Hepatocyte (in vitro differentiated cells): ENCODE data around the gene B4GALNT4. TPM values are rescaled to one million over a fixed set of nuclear protein-coding genes. Genes with fewer than 3 reads are reported as not detected.

Source experiments
- DNase-seq: peaks from one replicate; pipeline ENCODE4 v3.0.0-alpha.2; 2016; ENCODE audit warnings: low spot score
- H2AFZ ChIP-seq: fragments of 200-600 bp; sonication (generic); 2 replicates; pipeline ENCODE4 v1.6.0; 2016; ENCODE audit warnings: antibody characterized with exemption, mild to moderate bottlenecking
- H3K27ac ChIP-seq: fragments of 200-600 bp; sonication (generic); 2 replicates; pipeline ENCODE4 v1.5.1; 2016; ENCODE audit warnings: mild to moderate bottlenecking
- H3K27me3 ChIP-seq: fragments of 200-600 bp; sonication (generic); 2 replicates; pipeline ENCODE4 v1.6.1; 2016
- H3K36me3 ChIP-seq: fragments of 200-600 bp; sonication (generic); replicated peaks from 2 replicates; pipeline ENCODE4 v1.5.1; 2016; ENCODE audit warnings: low read depth; ENCODE audit not compliant: insufficient read depth
- H3K4me1 ChIP-seq: fragments of 200-600 bp; sonication (generic); 2 replicates; pipeline ENCODE4 v1.5.1; 2016; ENCODE audit warnings: mild to moderate bottlenecking, moderate library complexity; ENCODE audit not compliant: insufficient read depth
- H3K4me2 ChIP-seq: fragments of 200-600 bp; sonication (generic); 2 replicates; pipeline ENCODE4 v1.6.0; 2016
- H3K4me3 ChIP-seq: fragments of 200-600 bp; sonication (generic); 2 replicates; pipeline ENCODE4 v1.5.1; 2016; ENCODE audit warnings: mild to moderate bottlenecking
- H3K79me2 ChIP-seq: fragments of 200-600 bp; sonication (generic); 2 replicates; pipeline ENCODE4 v1.6.0; 2017; ENCODE audit warnings: mild to moderate bottlenecking
- H3K9me2 ChIP-seq: fragments of 200-600 bp; sonication (generic); replicated peaks from 2 replicates; pipeline ENCODE4 v1.6.0; 2017; ENCODE audit warnings: mild to moderate bottlenecking; ENCODE audit not compliant: insufficient read depth
- H3K9me3 ChIP-seq: fragments of 200-600 bp; sonication (generic); 2 replicates; pipeline ENCODE4 v1.5.1; 2016; ENCODE audit warnings: low read depth, mild to moderate bottlenecking
- H4K20me1 ChIP-seq: fragments of 200-600 bp; sonication (generic); 2 replicates; pipeline ENCODE4 v1.6.0; 2016; ENCODE audit warnings: mild to moderate bottlenecking; ENCODE audit not compliant: insufficient read depth, poor library complexity, severe bottlenecking
- EZH2 ChIP-seq: fragments of 200-600 bp; sonication (generic); IDR thresholded peaks from 2 replicates; pipeline ENCODE4 v1.6.1; 2016; ENCODE audit warnings: antibody characterized with exemption, mild to moderate bottlenecking, borderline replicate concordance
- EZH2phosphoT487 ChIP-seq: fragments of 200-600 bp; sonication (generic); IDR thresholded peaks from one replicate; pipeline ENCODE4 v1.6.1; 2018; ENCODE audit warnings: antibody characterized with exemption, mild to moderate bottlenecking, low read depth, moderate library complexity; ENCODE audit not compliant: unreplicated experiment, severe bottlenecking
- WGBS: methylation state at CpG from one replicate; pipeline ENCODE4 v1.1.6; 2016; ENCODE audit warnings: low lambda C conversion rate; ENCODE audit errors: missing lambda C conversion rate; 5-methylcytosine and 5-hydroxymethylcytosine counted together
- polyA plus RNA-seq: library from polyadenylated mRNA; unstranded; fragments of >200 nt; fragmentation: Nextera tagmentation; extraction: Ambion mirVana; gene quantifications from 2 replicates; pipeline ENCODE4 v1.2.1, GENCODE V29; 2016
- total RNA-seq: library from RNA; depleted of rRNA; stranded (reverse); fragments of >200 nt; gene quantifications from 2 replicates; pipeline ENCODE4 v1.2.3, GENCODE V29; 2014
- TF ChIP-seq, protein P1 (sequence below): fragments of 200-600 bp; sonication (generic); IDR thresholded peaks from 2 replicates; pipeline ENCODE4 v1.5.1; 2016; ENCODE audit warnings: antibody characterized with exemption, mild to moderate bottlenecking; ENCODE audit not compliant: poor library complexity

The B4GALNT4 gene
- total and polyA plus RNA-seq, 2 experiments from 2014 or later = 30.0 to 38.8 TPM

DNA sequence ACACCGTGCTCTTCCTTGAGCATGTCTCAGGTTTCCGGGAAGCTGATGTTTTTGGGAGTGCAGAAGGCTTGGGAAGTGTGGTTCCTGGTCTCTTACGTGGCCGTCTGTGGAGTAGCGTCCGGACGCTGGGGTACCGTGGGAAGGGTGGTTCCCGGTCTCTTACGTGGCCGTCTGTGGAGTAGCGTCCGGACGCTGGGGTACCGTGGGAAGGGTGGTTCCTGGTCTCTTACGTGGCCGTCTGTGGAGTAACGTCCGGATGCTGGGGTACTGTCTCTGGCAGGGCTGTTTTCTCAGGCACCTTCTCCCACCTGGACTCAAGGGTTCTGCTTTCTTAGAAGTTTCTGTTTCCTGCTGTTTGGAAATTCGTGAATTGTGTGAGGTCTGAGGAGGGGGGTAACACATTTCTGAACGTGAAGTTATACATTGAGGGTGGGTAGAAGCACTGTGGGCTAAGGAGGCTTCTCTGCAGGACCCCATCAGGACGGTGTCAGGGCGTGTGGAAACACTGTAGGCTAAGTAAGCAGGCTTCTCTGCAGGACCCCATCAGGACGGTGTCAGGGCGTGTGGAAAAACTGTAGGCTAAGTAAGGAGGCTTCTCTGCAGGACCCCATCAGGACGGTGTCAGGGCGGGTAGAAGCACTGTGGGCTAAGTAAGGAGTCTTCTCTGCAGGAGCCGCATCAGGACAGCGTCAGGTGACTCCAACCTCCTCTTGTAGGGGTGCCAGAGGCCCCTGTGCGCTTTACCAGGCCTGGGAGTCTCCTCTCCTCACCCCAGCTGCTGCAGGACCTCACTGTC, 43.3 kb upstream of the B4GALNT4 start:
- no peak overlapping the region for H3K4me2 ChIP-seq
- H3K27me3 ChIP-seq = no peaks in the 10 kb centered on the region
- no peaks in the 10 kb centered on the region for H4K20me1 ChIP-seq
- no peak for DNase-seq
- no peaks in the 10 kb centered on the region for H3K9me3 ChIP-seq
- TF ChIP-seq EZH2 = no peak
- peaks cover 28% of the 10 kb centered on the region for H3K4me1 ChIP-seq
- WGBS = 91% methylated on average over 30 of the region's 30 CpGs
- H2AFZ ChIP-seq = no peak overlapping the region
- H3K79me2 ChIP-seq = no peaks in the 10 kb centered on the region
- H3K36me3 ChIP-seq = no peaks in the 10 kb centered on the region
- no peak overlapping the region for H3K4me3 ChIP-seq
- H3K27ac ChIP-seq = peak overlapping the region; percentile 86
- no peaks in the 10 kb centered on the region for H3K9me2 ChIP-seq

DNA sequence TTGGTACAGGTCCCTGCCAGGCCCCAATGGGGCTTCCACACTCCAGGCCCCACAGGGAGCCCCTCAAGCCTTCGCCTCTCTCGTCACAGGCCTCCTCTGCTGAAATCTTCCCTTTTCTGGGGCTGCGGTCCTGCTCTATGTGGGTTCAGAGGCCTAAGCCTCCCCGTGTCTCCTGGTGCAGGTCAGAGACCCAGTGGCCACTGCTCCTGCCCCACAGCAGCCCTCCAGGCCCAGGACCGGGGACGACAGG, 42.8 kb upstream of the B4GALNT4 start:
- WGBS = 83% methylated on average over 6 of the region's 6 CpGs
- H3K9me3 ChIP-seq = no peaks in the 10 kb centered on the region
- no peak for DNase-seq

DNA sequence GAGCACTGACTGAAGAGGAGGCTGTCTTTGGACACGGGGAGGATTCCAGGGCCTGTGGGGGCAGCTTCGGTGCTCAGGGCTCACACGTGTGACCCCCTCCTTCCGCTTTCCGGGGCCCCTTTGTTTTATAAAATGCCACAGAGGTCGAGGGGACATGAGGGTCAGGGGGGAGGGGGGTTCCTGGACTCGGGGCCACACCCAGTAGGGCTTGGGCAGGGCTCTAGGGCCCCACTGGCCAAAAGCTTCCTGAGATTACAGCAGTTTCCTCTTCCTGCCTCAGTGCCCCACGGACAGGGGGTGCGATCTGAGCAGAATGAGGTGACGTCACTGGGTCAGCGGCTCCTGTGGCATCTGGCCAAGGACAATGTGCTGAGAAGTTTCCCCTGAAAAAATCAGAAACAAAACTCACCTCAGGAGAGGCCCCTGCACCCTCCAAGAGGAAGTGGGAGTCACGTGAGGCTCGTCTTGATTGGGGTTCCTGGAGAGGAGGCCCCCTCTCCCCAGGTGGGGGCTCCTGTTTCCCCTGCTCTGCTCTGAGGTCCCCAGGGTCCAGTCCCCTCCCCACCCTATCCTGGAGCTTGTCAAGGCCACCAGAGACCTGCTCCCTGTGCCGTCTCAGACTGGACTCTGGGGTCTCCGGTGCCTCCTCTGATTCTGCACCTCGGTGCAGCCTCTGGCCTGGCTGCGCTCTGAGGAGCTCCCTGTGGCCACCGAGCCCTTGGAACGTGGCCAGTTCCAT, 42.3 kb upstream of the B4GALNT4 start:
- Histone ChIP-seq H3K9me3 (no peaks in the 10 kb centered on the region), H3K4me3 (no peak overlapping the region), H3K36me3 (no peaks in the 10 kb centered on the region), H4K20me1 (no peaks in the 10 kb centered on the region), H3K79me2 (no peaks in the 10 kb centered on the region), H3K4me2 (peak overlapping the region; percentile 53), H3K9me2 (no peaks in the 10 kb centered on the region), H3K27ac (peak overlapping the region; percentile 86), H3K27me3 (no peaks in the 10 kb centered on the region), H2AFZ (no peak overlapping the region), H3K4me1 (peaks cover 26% of the 10 kb centered on the region)
- peak; percentile 67 for DNase-seq
- 68% methylated on average over 19 of the region's 19 CpGs for WGBS
- TF ChIP-seq EZH2phosphoT487 = no peak
- TF ChIP-seq EZH2 = no peak
- TF ChIP-seq, protein P1, sequence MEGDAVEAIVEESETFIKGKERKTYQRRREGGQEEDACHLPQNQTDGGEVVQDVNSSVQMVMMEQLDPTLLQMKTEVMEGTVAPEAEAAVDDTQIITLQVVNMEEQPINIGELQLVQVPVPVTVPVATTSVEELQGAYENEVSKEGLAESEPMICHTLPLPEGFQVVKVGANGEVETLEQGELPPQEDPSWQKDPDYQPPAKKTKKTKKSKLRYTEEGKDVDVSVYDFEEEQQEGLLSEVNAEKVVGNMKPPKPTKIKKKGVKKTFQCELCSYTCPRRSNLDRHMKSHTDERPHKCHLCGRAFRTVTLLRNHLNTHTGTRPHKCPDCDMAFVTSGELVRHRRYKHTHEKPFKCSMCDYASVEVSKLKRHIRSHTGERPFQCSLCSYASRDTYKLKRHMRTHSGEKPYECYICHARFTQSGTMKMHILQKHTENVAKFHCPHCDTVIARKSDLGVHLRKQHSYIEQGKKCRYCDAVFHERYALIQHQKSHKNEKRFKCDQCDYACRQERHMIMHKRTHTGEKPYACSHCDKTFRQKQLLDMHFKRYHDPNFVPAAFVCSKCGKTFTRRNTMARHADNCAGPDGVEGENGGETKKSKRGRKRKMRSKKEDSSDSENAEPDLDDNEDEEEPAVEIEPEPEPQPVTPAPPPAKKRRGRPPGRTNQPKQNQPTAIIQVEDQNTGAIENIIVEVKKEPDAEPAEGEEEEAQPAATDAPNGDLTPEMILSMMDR = no peak

More for the DNA sequence above, 42.8 kb upstream of the B4GALNT4 start:
- H3K4me3 ChIP-seq = no peak overlapping the region
- peaks cover 26% of the 10 kb centered on the region for H3K4me1 ChIP-seq
- H3K4me2 ChIP-seq = no peak overlapping the region
- H3K9me2 ChIP-seq = no peaks in the 10 kb centered on the region
- no peaks in the 10 kb centered on the region for H3K79me2 ChIP-seq
- no peaks in the 10 kb centered on the region for H3K36me3 ChIP-seq
- no peaks in the 10 kb centered on the region for H4K20me1 ChIP-seq
- peak overlapping the region; percentile 86 for H3K27ac ChIP-seq
- H2AFZ ChIP-seq = no peak overlapping the region
- no peaks in the 10 kb centered on the region for H3K27me3 ChIP-seq
- TF ChIP-seq, protein P1 = no peak
- TF ChIP-seq EZH2phosphoT487 (no peak), EZH2 (no peak)

DNA sequence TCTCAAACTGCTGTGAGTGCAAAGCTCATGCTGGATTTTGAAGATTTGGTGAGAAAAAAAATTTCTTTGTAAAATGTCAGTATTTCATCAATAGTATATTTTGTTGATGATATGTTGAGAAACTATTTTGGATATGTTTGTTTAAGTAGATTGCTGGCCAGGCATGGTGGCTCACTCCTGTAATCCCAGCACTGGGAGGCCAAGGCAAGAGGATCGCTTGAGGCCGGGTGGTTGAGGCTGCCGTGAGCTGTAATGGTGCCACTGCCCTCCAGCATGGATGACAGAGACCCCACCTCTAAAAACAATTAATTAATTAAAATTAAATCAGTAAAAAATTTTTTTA, 41.7 kb upstream of the B4GALNT4 start:
- H2AFZ ChIP-seq = no peak overlapping the region
- no peak for DNase-seq
- H3K4me1 ChIP-seq = peaks cover 26% of the 10 kb centered on the region
- peak overlapping the region; percentile 53 for H3K4me2 ChIP-seq
- peak overlapping the region; percentile 86 for H3K27ac ChIP-seq
- no peaks in the 10 kb centered on the region for H3K9me2 ChIP-seq
- no peaks in the 10 kb centered on the region for H3K27me3 ChIP-seq
- no peaks in the 10 kb centered on the region for H3K9me3 ChIP-seq
- H3K4me3 ChIP-seq = no peak overlapping the region
- 100% methylated on average over 3 of the region's 3 CpGs for WGBS
- no peaks in the 10 kb centered on the region for H4K20me1 ChIP-seq
- TF ChIP-seq, protein P1 = no peak
- TF ChIP-seq EZH2 = no peak
- TF ChIP-seq EZH2phosphoT487 = no peak
- H3K36me3 ChIP-seq = no peaks in the 10 kb centered on the region
- H3K79me2 ChIP-seq = no peaks in the 10 kb centered on the region
